Naive thymus-derived CD4-positive, alpha-beta T cell (primary cell): ENCODE data around the gene SPN. TPM values are rescaled to one million over a fixed set of nuclear protein-coding genes. Genes with fewer than 3 reads are reported as not detected.
A peak's percentile ranks its signal among the peaks of the same experiment; 100 is the strongest.

Experiments used
- ATAC-seq: fragments of 150-1000 bp; cut with Tn5 transposase; 2 replicates; pipeline ENCODE4 v1.10.0; 2021; ENCODE audit warnings: mild to moderate bottlenecking, moderate library complexity
- CTCF ChIA-PET: fragments of 350-600 bp; sonication (Branson Sonifier 250); formaldehyde crosslinking; loops from one replicate; lab custom pipeline; 2021; ENCODE audit warnings: antibody characterized with exemption; lab: Charles Lee
- POLR2A ChIA-PET: fragments of 350-600 bp; sonication (Branson Sonifier 250); formaldehyde crosslinking; loops from one replicate; lab custom pipeline; 2021; ENCODE audit warnings: antibody characterized with exemption, inconsistent platforms; lab: Charles Lee
- DNase-seq, 9 donors: peaks; one replicate each; pipeline versions ENCODE4 v3.0.0 to v3.0.0-alpha.2; 2020 to 2022; ENCODE audit warnings: mixed read lengths in 1 of 9
- H3K27ac ChIP-seq: one replicate; pipeline ENCODE4 v1.7.0; 2013; ENCODE audit warnings: mild to moderate bottlenecking, low read depth, low read length, moderate library complexity
- H3K27me3 ChIP-seq, 2 donors: one replicate each; pipeline ENCODE4 v1.7.0; 2013; ENCODE audit warnings: low read length in 2 of 2, mild to moderate bottlenecking in 2 of 2, moderate library complexity in 2 of 2; ENCODE audit not compliant: control insufficient read depth in 2 of 2, insufficient read depth in 2 of 2
- H3K36me3 ChIP-seq, 3 experiments: 1 replicate in 2 of 3; 2 replicates in 1 of 3; pipeline ENCODE4 v1.7.0; 2013; ENCODE audit warnings: low read length in 3 of 3, mild to moderate bottlenecking in 3 of 3, moderate library complexity in 1 of 3; ENCODE audit not compliant: insufficient read depth in 3 of 3, control insufficient read depth in 2 of 3
- H3K4me1 ChIP-seq, 2 donors: one replicate each; pipeline ENCODE4 v1.7.0; 2013; ENCODE audit warnings: low read length in 2 of 2, mild to moderate bottlenecking in 2 of 2, moderate library complexity in 1 of 2; ENCODE audit not compliant: control insufficient read depth in 2 of 2, insufficient read depth in 2 of 2
- H3K4me3 ChIP-seq: 2 replicates; pipeline ENCODE4 v1.7.0; 2013; ENCODE audit warnings: mild to moderate bottlenecking, low read length
- H3K9me3 ChIP-seq, 3 experiments: 1 replicate in 2 of 3; 2 replicates in 1 of 3; pipeline ENCODE4 v1.7.0; 2013; ENCODE audit warnings: low read length in 3 of 3; ENCODE audit not compliant: control insufficient read depth in 2 of 3
- H3K27ac Mint-ChIP-seq, 9 donors: one replicate each; pipeline ENCODE4 v1.8.0; 2020 to 2022; ENCODE audit warnings: mixed read lengths in 9 of 9, mild to moderate bottlenecking in 8 of 9, moderate library complexity in 5 of 9, inconsistent platforms in 2 of 9
- H3K27me3 Mint-ChIP-seq, 5 donors: one replicate each; pipeline ENCODE4 v1.8.0; 2021 to 2022; ENCODE audit warnings: mixed read lengths in 5 of 5, mild to moderate bottlenecking in 1 of 5
- H3K36me3 Mint-ChIP-seq, 5 donors: one replicate each; pipeline ENCODE4 v1.8.0; 2020 to 2022; ENCODE audit warnings: mixed read lengths in 5 of 5, mild to moderate bottlenecking in 3 of 5, inconsistent platforms in 1 of 5
- H3K4me1 Mint-ChIP-seq, 7 donors: one replicate each; pipeline ENCODE4 v1.8.0; 2020 to 2022; ENCODE audit warnings: mixed read lengths in 7 of 7, mild to moderate bottlenecking in 3 of 7, inconsistent platforms in 1 of 7
- H3K4me3 Mint-ChIP-seq, 10 donors: one replicate each; pipeline ENCODE4 v1.8.0; 2020 to 2022; ENCODE audit warnings: mild to moderate bottlenecking in 10 of 10, mixed read lengths in 10 of 10, moderate library complexity in 6 of 10, inconsistent platforms in 2 of 10
- H3K9me3 Mint-ChIP-seq, 11 donors: one replicate each; pipeline ENCODE4 v1.8.0; 2020 to 2022; ENCODE audit warnings: mixed read lengths in 11 of 11, mild to moderate bottlenecking in 4 of 11, inconsistent platforms in 1 of 11, moderate library complexity in 1 of 11
- intact Hi-C, 2 donors: fragments of 100-400 bp; cut with micrococcal nuclease; formaldehyde crosslinking; loops; one replicate each; pipeline ENCODE4 v1.15.1; 2023
- polyA plus RNA-seq, 2 donors: library from polyadenylated mRNA; unstranded; fragments of 300-500 nt; fragmentation: Illumina TruSeq; gene quantifications; one replicate each; pipeline ENCODE4 v1.2.3, GENCODE V29; 2021
- total RNA-seq, 6 experiments: library from RNA in 5 of 6; stranded (reverse) in 5 of 6; gene quantifications; 1 replicate in 5 of 6; 2 replicates in 1 of 6; pipeline ENCODE4 v1.2.3 and lab custom pipeline; 2021 to 2026

SPN gene
- total and polyA plus RNA-seq, 7 experiments from 2014 or later: 79.5 to 333 (median 124) TPM

GRCh38 chr16:29644338-29644857 is 18.6 kb upstream of the SPN start:
- Histone ChIP-seq H3K9me3 (no peaks in the 10 kb centered on the region), H3K4me1 (peaks cover 8 to 16% of the 10 kb centered on the region in 2 donors), H3K36me3 (no peaks in the 10 kb centered on the region), H3K27ac (no peak overlapping the region), H3K27me3 (no peaks in the 10 kb centered on the region), H3K4me3 (no peak overlapping the region)
- Mint-ChIP-seq H3K4me3 (no peak overlapping the region), H3K9me3 (peaks cover 0 to 2% (median 0%) of the 10 kb centered on the region in 11 donors), H3K27ac (peak overlapping the region in 3 of 9 donors; percentile 2 to 86 (median 46)), H3K4me1 (peaks cover 25 to 38% (median 30%) of the 10 kb centered on the region in 7 donors), H3K36me3 (no peaks in the 10 kb centered on the region), H3K27me3 (no peaks in the 10 kb centered on the region)
- CTCF ChIA-PET: interaction anchor here (0.6 to 0.9 kb wide), 2 partner anchors 65 to 224 kb away, joined by 3 to 4 read pairs; no protein-coding TSS in a partner anchor
- DNase-seq: no peak
- intact Hi-C loops: no loop called here
- ATAC-seq: no peak
- POLR2A ChIA-PET: no interaction called here

GRCh38 chr16:29644973-29645693 is 17.9 kb upstream of the SPN start:
- Mint-ChIP-seq H3K36me3 (no peaks in the 10 kb centered on the region), H3K27me3 (no peaks in the 10 kb centered on the region), H3K27ac (peak overlapping the region in 3 of 9 donors; percentile 9 to 86 (median 46)), H3K4me1 (peaks cover 24 to 44% (median 36%) of the 10 kb centered on the region in 7 donors), H3K9me3 (peaks cover 0 to 2% (median 0%) of the 10 kb centered on the region in 11 donors), H3K4me3 (no peak overlapping the region)
- Histone ChIP-seq H3K27ac (no peak overlapping the region), H3K27me3 (no peaks in the 10 kb centered on the region), H3K4me1 (peaks cover 8 to 16% of the 10 kb centered on the region in 2 donors), H3K36me3 (no peaks in the 10 kb centered on the region), H3K4me3 (no peak overlapping the region), H3K9me3 (no peaks in the 10 kb centered on the region)
- DNase-seq (no peak), ATAC-seq (peak; percentile 49)
- POLR2A ChIA-PET: interaction anchor here (0.6 kb wide), 1 partner anchor 30 kb away, joined by 4 read pairs; no protein-coding TSS in a partner anchor
- intact Hi-C loops: no loop called here
- CTCF ChIA-PET: interaction anchor here (0.5 to 1.8 kb wide), 3 partner anchors 47 to 948 kb away, joined by 3 to 4 read pairs (median 4); no protein-coding TSS in a partner anchor

GRCh38 chr16:29645694-29646187 is 17.3 kb upstream of the SPN start:
- no peaks in the 10 kb centered on the region for H3K27me3 Mint-ChIP-seq
- Histone ChIP-seq H3K27me3 (no peaks in the 10 kb centered on the region), H3K27ac (no peak overlapping the region), H3K4me1 (peaks cover 7 to 12% of the 10 kb centered on the region in 2 donors), H3K9me3 (no peaks in the 10 kb centered on the region), H3K36me3 (no peaks in the 10 kb centered on the region), H3K4me3 (no peak overlapping the region)
- peak; percentile 61 for ATAC-seq
- H3K4me3 Mint-ChIP-seq: no peak overlapping the region
- peaks cover 0 to 1% (median 0%) of the 10 kb centered on the region in 11 donors for H3K9me3 Mint-ChIP-seq
- no peak for DNase-seq
- intact Hi-C loops: no loop called here
- POLR2A ChIA-PET: interaction anchor here (0.6 to 0.7 kb wide), 2 partner anchors 30 to 746 kb away, joined by 3 to 4 read pairs; no protein-coding TSS in a partner anchor
- CTCF ChIA-PET: interaction anchor here (0.6 to 1.8 kb wide), 2 partner anchors 46 to 93 kb away, joined by 3 to 4 read pairs; no protein-coding TSS in a partner anchor
- peaks cover 20 to 43% (median 30%) of the 10 kb centered on the region in 7 donors for H3K4me1 Mint-ChIP-seq
- H3K36me3 Mint-ChIP-seq: no peaks in the 10 kb centered on the region
- H3K27ac Mint-ChIP-seq: peak overlapping the region in 3 of 9 donors; percentile 9 to 73 (median 46)

GRCh38 chr16:29646947-29647346 is 16.1 kb upstream of the SPN start:
- Histone ChIP-seq H3K4me1 (peaks cover 0 to under 1% of the 10 kb centered on the region in 2 donors), H3K27ac (no peak overlapping the region), H3K27me3 (no peaks in the 10 kb centered on the region), H3K9me3 (no peaks in the 10 kb centered on the region), H3K36me3 (no peaks in the 10 kb centered on the region), H3K4me3 (no peak overlapping the region)
- no peaks in the 10 kb centered on the region for H3K27me3 Mint-ChIP-seq
- peaks cover 8 to 32% (median 18%) of the 10 kb centered on the region in 7 donors for H3K4me1 Mint-ChIP-seq
- no peak overlapping the region for H3K27ac Mint-ChIP-seq
- no peaks in the 10 kb centered on the region for H3K36me3 Mint-ChIP-seq
- ATAC-seq: no peak
- DNase-seq: no peak
- intact Hi-C loops: no loop called here
- H3K4me3 Mint-ChIP-seq: no peak overlapping the region
- H3K9me3 Mint-ChIP-seq: peaks cover 0 to 1% (median 0%) of the 10 kb centered on the region in 11 donors
- ChIA-PET CTCF (no interaction called here), POLR2A (interaction anchor here (1.1 kb wide), 1 partner anchor 371 kb away, joined by 3 read pairs; no protein-coding TSS in a partner anchor)

GRCh38 chr16:29649588-29650494 is 13.2 kb upstream of the SPN start:
- ATAC-seq (no peak), DNase-seq (no peak)
- Histone ChIP-seq H3K36me3 (no peaks in the 10 kb centered on the region), H3K4me1 (no peaks in the 10 kb centered on the region), H3K27ac (no peak overlapping the region), H3K9me3 (no peaks in the 10 kb centered on the region), H3K4me3 (no peak overlapping the region), H3K27me3 (no peaks in the 10 kb centered on the region)
- H3K27ac Mint-ChIP-seq: peak overlapping the region in 2 of 9 donors; percentile 35 to 36
- peaks cover 12 to 26% (median 17%) of the 10 kb centered on the region in 7 donors for H3K4me1 Mint-ChIP-seq
- H3K9me3 Mint-ChIP-seq: peaks cover 0 to 1% (median 0%) of the 10 kb centered on the region in 11 donors
- no peaks in the 10 kb centered on the region for H3K27me3 Mint-ChIP-seq
- POLR2A ChIA-PET: no interaction called here
- intact Hi-C loops: no loop called here
- no peaks in the 10 kb centered on the region for H3K36me3 Mint-ChIP-seq
- no peak overlapping the region for H3K4me3 Mint-ChIP-seq
- CTCF ChIA-PET: no interaction called here

- DNase-seq (no peak), ATAC-seq (no peak)
- H3K27ac Mint-ChIP-seq: no peak overlapping the region
- POLR2A ChIA-PET: interaction anchor here (0.6 to 1.6 kb wide), 2 partner anchors 12 to 106 kb away, joined by 3 to 6 read pairs; partner anchors contain the start of gene SPN
- Histone ChIP-seq H3K27me3 (no peaks in the 10 kb centered on the region), H3K9me3 (no peaks in the 10 kb centered on the region), H3K27ac (no peak overlapping the region), H3K4me3 (no peak overlapping the region), H3K36me3 (no peaks in the 10 kb centered on the region), H3K4me1 (no peaks in the 10 kb centered on the region)
- intact Hi-C loops: no loop called here
- CTCF ChIA-PET: no interaction called here
- no peaks in the 10 kb centered on the region for H3K36me3 Mint-ChIP-seq
- H3K4me1 Mint-ChIP-seq: peaks cover 5 to 23% (median 11%) of the 10 kb centered on the region in 7 donors
- no peak overlapping the region for H3K4me3 Mint-ChIP-seq
- H3K27me3 Mint-ChIP-seq: no peaks in the 10 kb centered on the region
- peaks cover 0 to 1% (median 0%) of the 10 kb centered on the region in 11 donors for H3K9me3 Mint-ChIP-seq
These were observed 12.3 kb upstream of the SPN start for GRCh38 chr16:29650771-29651170.
